Tibial nerve (tissue), 4 donors: Measurements from ENCODE around the gene LRTM2. TPM values are rescaled to one million over a fixed set of nuclear protein-coding genes. Genes with fewer than 3 reads are reported as not detected.

Source experiments
- DNase-seq, 2 donors: peaks; one replicate each; pipeline ENCODE4 v3.0.0-alpha.2; 2019; ENCODE audit warnings: low spot score in 2 of 2
- H3K27ac ChIP-seq, 4 donors: fragments of 200-600 bp; sonication (generic) in 3 of 4; one replicate each; pipeline ENCODE4 v1.5.1; 2017 to 2019; ENCODE audit warnings: mild to moderate bottlenecking in 1 of 4
- H3K27me3 ChIP-seq, 2 donors: fragments of 200-600 bp; sonication (generic) in 1 of 2; one replicate each; pipeline versions ENCODE4 v1.5.1 to v1.6.0; 2017 to 2019
- H3K36me3 ChIP-seq, 3 donors: fragments of 200-600 bp; sonication (generic); one replicate each; pipeline ENCODE4 v1.5.1; 2018 to 2019
- H3K4me1 ChIP-seq, 4 donors: fragments of 200-600 bp; sonication (generic) in 3 of 4; one replicate each; pipeline ENCODE4 v1.5.1; 2017 to 2019
- H3K4me3 ChIP-seq, 4 donors: fragments of 200-600 bp; sonication (generic) in 3 of 4; one replicate each; pipeline ENCODE4 v1.5.1; 2017 to 2019; ENCODE audit warnings: mild to moderate bottlenecking in 1 of 4, moderate library complexity in 1 of 4
- H3K9me3 ChIP-seq, 4 donors: fragments of 200-600 bp; sonication (generic) in 3 of 4; one replicate each; pipeline ENCODE4 v1.5.1; 2017 to 2019
- EP300 ChIP-seq, 2 donors: sonication (generic); formaldehyde crosslinking; IDR thresholded peaks; one replicate each; pipeline ENCODE4 v1.6.1; 2017; ENCODE audit warnings: antibody characterized with exemption in 2 of 2, mild to moderate bottlenecking in 1 of 2
- POLR2A ChIP-seq, 2 donors: fragments of 450-650 bp; IDR thresholded peaks; one replicate each; pipeline ENCODE4 v1.6.1; 2017; ENCODE audit warnings: antibody characterized with exemption in 2 of 2, mild to moderate bottlenecking in 2 of 2, moderate library complexity in 2 of 2
- WGBS, 2 donors: methylation state at CpG; one replicate each; pipeline ENCODE4 v1.1.5; 2018; 5-methylcytosine and 5-hydroxymethylcytosine counted together
- total RNA-seq, 4 donors: library from RNA; depleted of rRNA; stranded (reverse); fragments of >200 nt; gene quantifications; one replicate each; pipeline ENCODE4 v1.1.0, GENCODE V29; 2016
- TF ChIP-seq, protein P1 (sequence below), 5 experiments: fragments of 200-600 bp in 3 of 5; fragments of 450-650 bp in 2 of 5; sonication (generic) in 3 of 5; IDR thresholded peaks; one replicate each; pipeline ENCODE4 v1.5.1; 2016 to 2019; ENCODE audit warnings: antibody characterized with exemption in 5 of 5, mild to moderate bottlenecking in 3 of 5, moderate library complexity in 2 of 5

Gene LRTM2
- total RNA-seq, 4 donors from 2014 or later, result not detected

DNA sequence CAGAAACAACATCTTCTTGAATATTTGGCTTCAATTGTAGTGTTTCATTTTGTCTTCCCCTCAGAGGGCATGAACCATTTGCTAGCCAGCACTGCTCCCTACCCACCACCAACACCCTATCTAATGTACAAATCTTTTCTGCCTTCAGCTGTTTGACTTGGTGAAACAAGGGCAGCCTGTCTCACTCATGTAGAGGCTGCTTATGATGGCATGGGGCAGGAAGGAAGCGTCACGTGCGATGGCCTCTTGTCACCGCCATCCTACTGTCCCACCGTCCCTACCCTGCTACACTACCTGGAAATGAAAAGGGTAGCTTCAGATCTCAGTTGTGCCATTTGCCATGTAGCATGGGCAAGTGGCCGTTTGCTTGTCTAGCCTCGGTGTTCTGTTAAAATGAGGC is 29.9 kb upstream of the LRTM2 start:
- H3K9me3 ChIP-seq, result no peaks in the 10 kb centered on the region
- peaks cover 0 to 51% (median 10%) of the 10 kb centered on the region in 4 donors for H3K4me1 ChIP-seq
- WGBS, 2 donors, result 66 to 77% methylated on average over 7 of the region's 7 CpGs
- H3K4me3 ChIP-seq, result no peak overlapping the region
- peaks cover 0 to 28% (median 0%) of the 10 kb centered on the region in 3 donors for H3K36me3 ChIP-seq
- no peaks in the 10 kb centered on the region for H3K27me3 ChIP-seq
- no peak for TF ChIP-seq EP300 (IDR thresholded peaks at IDR 0.05)
- TF ChIP-seq POLR2A (IDR thresholded peaks at IDR 0.05), result no peak
- TF ChIP-seq, protein P1, sequence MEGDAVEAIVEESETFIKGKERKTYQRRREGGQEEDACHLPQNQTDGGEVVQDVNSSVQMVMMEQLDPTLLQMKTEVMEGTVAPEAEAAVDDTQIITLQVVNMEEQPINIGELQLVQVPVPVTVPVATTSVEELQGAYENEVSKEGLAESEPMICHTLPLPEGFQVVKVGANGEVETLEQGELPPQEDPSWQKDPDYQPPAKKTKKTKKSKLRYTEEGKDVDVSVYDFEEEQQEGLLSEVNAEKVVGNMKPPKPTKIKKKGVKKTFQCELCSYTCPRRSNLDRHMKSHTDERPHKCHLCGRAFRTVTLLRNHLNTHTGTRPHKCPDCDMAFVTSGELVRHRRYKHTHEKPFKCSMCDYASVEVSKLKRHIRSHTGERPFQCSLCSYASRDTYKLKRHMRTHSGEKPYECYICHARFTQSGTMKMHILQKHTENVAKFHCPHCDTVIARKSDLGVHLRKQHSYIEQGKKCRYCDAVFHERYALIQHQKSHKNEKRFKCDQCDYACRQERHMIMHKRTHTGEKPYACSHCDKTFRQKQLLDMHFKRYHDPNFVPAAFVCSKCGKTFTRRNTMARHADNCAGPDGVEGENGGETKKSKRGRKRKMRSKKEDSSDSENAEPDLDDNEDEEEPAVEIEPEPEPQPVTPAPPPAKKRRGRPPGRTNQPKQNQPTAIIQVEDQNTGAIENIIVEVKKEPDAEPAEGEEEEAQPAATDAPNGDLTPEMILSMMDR (IDR thresholded peaks at IDR 0.05), result no peak
- no peak for DNase-seq
- peak overlapping the region; percentile 3 to 94 (median 37) for H3K27ac ChIP-seq

DNA sequence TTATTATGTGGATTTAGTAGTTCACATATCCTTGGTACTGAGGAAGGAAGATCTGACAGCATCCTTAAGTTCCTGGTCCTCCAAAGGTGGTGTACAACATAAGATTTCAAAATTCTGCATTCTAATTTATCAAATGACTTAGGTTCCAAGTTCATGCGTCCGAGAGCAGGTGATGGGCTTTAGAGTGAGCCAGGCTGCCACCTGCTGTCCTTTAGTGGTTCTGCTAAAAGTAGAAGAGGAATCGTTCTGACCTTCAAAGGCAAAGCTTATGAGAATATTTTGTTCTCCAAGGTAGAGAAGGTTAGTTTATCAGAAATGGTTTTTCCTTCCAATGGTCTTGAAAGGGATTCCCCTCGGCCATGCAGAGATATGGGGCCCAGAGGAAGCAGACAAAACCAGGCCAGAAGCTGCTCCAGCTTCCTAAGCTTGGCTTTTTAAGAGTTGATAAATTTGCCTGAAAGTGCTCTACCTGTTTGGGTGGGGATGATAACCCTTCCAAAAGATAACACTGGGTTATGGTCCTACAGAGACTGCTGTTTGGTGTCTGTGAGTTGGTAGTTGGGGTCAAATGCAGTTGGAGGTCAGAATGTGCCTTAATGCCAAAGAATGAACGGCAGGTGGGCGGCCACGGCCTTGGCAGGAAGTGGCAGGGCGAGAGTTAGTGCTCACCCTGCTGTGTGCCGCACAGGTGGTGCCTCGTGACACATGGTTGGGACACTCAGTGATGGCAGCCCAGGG is 29.1 kb upstream of the LRTM2 start:
- no peaks in the 10 kb centered on the region for H3K27me3 ChIP-seq
- TF ChIP-seq EP300 (IDR thresholded peaks at IDR 0.05) (peak in 1 of 2 donors; percentile 69), POLR2A (IDR thresholded peaks at IDR 0.05) (no peak)
- TF ChIP-seq, protein P1 (IDR thresholded peaks at IDR 0.05), result peak; percentile 64 to 92 (median 76)
- H3K4me1 ChIP-seq, result peaks cover 0 to 59% (median 15%) of the 10 kb centered on the region in 4 donors
- DNase-seq, result peak; percentile 64 to 84
- peaks cover 0 to 20% (median 0%) of the 10 kb centered on the region in 3 donors for H3K36me3 ChIP-seq
- H3K9me3 ChIP-seq, result no peaks in the 10 kb centered on the region
- 36 to 41% methylated on average over 10 of the region's 10 CpGs for WGBS, 2 donors
- peak overlapping the region; percentile 28 to 94 (median 37) for H3K27ac ChIP-seq
- no peak overlapping the region for H3K4me3 ChIP-seq

DNA sequence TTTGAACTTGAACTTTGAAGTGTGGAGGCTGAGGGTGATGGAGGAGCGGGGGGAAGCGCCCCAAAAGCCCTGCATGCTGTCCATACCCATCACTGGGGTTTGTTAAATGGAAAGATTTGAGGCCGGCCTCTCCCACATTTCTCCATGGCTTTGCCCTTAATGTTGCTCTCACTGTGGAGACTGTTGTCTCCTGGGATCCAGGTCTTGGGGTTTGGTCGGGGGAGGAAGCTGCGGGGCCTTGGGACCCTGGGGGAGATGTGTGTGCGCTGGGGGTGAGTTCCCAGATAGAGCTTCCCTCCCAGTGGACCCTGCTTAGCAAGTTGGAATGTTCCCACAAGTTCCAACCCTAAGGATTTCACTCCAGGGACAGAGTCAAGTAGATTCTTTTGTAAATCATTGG is 28.0 kb upstream of the LRTM2 start:
- Histone ChIP-seq H3K9me3 (no peaks in the 10 kb centered on the region), H3K27ac (peak overlapping the region in 2 of 4 donors; percentile 44 to 94), H3K27me3 (no peaks in the 10 kb centered on the region), H3K4me3 (no peak overlapping the region), H3K4me1 (peaks cover 0 to 70% (median 15%) of the 10 kb centered on the region in 4 donors), H3K36me3 (peaks cover 0 to 9% (median 0%) of the 10 kb centered on the region in 3 donors)
- 69 to 83% methylated on average over 6 of the region's 6 CpGs for WGBS, 2 donors
- TF ChIP-seq POLR2A (IDR thresholded peaks at IDR 0.05) (no peak), EP300 (IDR thresholded peaks at IDR 0.05) (no peak)
- TF ChIP-seq, protein P1 (IDR thresholded peaks at IDR 0.05), result no peak
- DNase-seq, result no peak

DNA sequence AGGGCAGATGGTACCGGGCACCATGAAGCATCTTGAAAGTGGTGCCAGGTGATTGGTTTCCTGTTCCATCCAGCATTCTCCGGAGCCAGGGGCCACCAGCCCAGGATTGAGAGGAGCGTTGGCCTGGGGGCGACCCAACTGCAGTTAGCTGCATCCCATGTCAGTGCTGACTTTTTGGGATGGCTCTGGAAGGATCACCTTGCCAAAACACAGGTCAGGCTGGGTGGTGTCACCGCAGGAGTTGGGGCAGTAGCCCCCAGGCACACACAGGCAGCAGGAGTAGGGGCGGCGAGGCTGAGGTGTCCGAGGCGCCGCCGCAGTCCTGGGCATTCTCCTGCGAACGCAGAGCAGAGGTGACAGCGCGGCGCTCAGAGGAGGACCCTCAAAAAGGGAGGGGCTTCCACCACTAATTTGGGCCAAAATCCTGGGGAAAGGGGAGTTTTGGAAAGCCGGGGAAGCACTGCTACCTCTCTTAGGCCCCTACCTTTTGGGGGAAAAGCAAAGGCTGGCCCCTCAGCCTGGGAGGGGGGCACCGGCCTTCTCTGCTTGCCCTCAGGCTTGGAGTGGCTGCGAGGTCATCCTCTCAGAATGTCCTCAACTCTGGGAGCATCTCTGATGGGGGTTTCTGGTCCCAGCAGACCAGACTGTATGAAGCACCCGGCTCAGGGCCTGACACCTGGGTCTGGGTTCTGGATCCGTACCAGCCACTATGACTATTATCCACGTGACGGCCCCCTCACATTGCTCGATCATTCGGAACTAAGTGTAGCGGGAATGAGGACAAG is 26.7 kb upstream of the LRTM2 start:
- Histone ChIP-seq H3K4me1 (peaks cover 0 to 69% (median 15%) of the 10 kb centered on the region in 4 donors), H3K9me3 (no peaks in the 10 kb centered on the region), H3K36me3 (no peaks in the 10 kb centered on the region), H3K4me3 (no peak overlapping the region), H3K27ac (peak overlapping the region in 1 of 4 donors; percentile 94), H3K27me3 (no peaks in the 10 kb centered on the region)
- TF ChIP-seq POLR2A (IDR thresholded peaks at IDR 0.05), result no peak
- TF ChIP-seq EP300 (IDR thresholded peaks at IDR 0.05), result no peak
- TF ChIP-seq, protein P1 (IDR thresholded peaks at IDR 0.05), result no peak
- WGBS, 2 donors, result 87 to 93% methylated on average over 22 to 24 of the region's 26 CpGs
- no peak for DNase-seq
